Parathyroid adenoma (tissue), 2 donors: Measurements from ENCODE around the gene RC3H2.

Experiments
- H2AFZ ChIP-seq: fragments of 300-600 bp; sonication (generic); one replicate; pipeline ENCODE4 v1.7.0; 2017; ENCODE audit warnings: antibody characterized with exemption, mild to moderate bottlenecking
- H3K27ac ChIP-seq: fragments of 300-600 bp; sonication (generic); one replicate; pipeline ENCODE4 v1.7.0; 2017
- H3K27me3 ChIP-seq: fragments of 300-600 bp; sonication (generic); one replicate; pipeline ENCODE4 v1.7.0; 2017; ENCODE audit warnings: low read length; ENCODE audit not compliant: control insufficient read depth, insufficient read depth
- H3K36me3 ChIP-seq: fragments of 300-600 bp; sonication (generic); one replicate; pipeline ENCODE4 v1.7.0; 2017; ENCODE audit warnings: low read length; ENCODE audit not compliant: control insufficient read depth, insufficient read depth
- H3K4me1 ChIP-seq: fragments of 300-600 bp; sonication (generic); one replicate; pipeline ENCODE4 v1.7.0; 2017; ENCODE audit warnings: control low read depth
- H3K4me2 ChIP-seq: fragments of 300-600 bp; sonication (generic); one replicate; pipeline ENCODE4 v1.7.0; 2017; ENCODE audit warnings: low read length
- H3K4me3 ChIP-seq: fragments of 300-600 bp; sonication (generic); one replicate; pipeline ENCODE4 v1.7.0; 2017; ENCODE audit warnings: low read depth, low read length
- H3K79me2 ChIP-seq: fragments of 300-600 bp; sonication (generic); one replicate; pipeline ENCODE4 v1.7.0; 2017; ENCODE audit warnings: control low read depth
- H3K9ac ChIP-seq: fragments of 300-600 bp; sonication (generic); one replicate; pipeline ENCODE4 v1.7.0; 2017; ENCODE audit warnings: mild to moderate bottlenecking
- H3K9me3 ChIP-seq: fragments of 300-600 bp; sonication (generic); one replicate; pipeline ENCODE4 v1.7.0; 2017; ENCODE audit warnings: low read length; ENCODE audit not compliant: control insufficient read depth
- TF ChIP-seq, protein P1 (sequence below): fragments of 300-600 bp; sonication (generic); IDR thresholded peaks from one replicate; pipeline ENCODE4 v1.7.0; 2017; ENCODE audit warnings: antibody characterized with exemption, mild to moderate bottlenecking
- donor health status: primary hyperparathyroidism.

Gene RC3H2

DNA sequence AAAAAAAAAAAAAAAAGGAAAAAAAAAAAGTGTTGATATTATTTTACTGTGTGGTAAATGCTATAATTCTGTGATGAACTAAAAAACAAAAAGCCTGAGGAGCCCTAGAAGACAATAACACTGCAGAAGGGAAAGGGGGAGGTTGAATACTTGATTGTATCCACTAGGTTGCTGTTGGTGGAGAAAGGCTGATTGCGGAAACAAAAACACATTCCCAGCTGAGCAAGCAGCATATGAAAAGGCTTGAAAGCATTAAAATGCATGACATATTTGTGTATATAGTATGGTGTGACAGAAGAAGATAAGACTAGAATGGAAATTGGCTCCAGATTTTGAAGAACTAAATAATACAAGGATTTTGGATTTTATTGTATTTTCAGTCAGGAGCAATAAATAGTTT lies 44.5 kb upstream of the RC3H2 start:
- H2AFZ ChIP-seq: no peak overlapping the region
- peaks cover 33% of the 10 kb centered on the region for H3K79me2 ChIP-seq
- H3K4me1 ChIP-seq: no peaks in the 10 kb centered on the region
- no peaks in the 10 kb centered on the region for H3K36me3 ChIP-seq
- no peak overlapping the region for H3K4me3 ChIP-seq
- H3K9me3 ChIP-seq: no peaks in the 10 kb centered on the region
- H3K9ac ChIP-seq: no peak overlapping the region
- H3K4me2 ChIP-seq: no peak overlapping the region
- TF ChIP-seq, protein P1, sequence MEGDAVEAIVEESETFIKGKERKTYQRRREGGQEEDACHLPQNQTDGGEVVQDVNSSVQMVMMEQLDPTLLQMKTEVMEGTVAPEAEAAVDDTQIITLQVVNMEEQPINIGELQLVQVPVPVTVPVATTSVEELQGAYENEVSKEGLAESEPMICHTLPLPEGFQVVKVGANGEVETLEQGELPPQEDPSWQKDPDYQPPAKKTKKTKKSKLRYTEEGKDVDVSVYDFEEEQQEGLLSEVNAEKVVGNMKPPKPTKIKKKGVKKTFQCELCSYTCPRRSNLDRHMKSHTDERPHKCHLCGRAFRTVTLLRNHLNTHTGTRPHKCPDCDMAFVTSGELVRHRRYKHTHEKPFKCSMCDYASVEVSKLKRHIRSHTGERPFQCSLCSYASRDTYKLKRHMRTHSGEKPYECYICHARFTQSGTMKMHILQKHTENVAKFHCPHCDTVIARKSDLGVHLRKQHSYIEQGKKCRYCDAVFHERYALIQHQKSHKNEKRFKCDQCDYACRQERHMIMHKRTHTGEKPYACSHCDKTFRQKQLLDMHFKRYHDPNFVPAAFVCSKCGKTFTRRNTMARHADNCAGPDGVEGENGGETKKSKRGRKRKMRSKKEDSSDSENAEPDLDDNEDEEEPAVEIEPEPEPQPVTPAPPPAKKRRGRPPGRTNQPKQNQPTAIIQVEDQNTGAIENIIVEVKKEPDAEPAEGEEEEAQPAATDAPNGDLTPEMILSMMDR: no peak
- no peak overlapping the region for H3K27ac ChIP-seq
- no peaks in the 10 kb centered on the region for H3K27me3 ChIP-seq

DNA sequence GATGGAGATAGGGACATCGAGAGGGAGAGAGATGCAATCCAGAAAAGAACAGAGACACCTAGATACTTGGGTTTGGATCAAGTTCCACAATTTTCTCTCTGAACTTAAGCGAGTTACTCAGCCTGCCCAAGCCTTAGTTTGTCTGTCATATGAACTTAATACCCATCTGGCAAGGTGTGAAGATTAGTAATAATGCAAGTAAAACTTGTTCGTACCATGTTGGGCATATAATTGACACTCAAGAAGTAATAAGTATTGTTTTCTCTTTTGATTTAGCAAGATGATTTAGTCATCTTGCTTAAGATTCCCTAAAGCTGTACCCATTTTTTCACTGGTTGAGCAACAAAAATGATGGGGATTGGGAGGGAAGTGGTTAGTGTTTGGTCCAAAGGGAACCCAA lies 43.2 kb upstream of the RC3H2 start:
- H3K27ac ChIP-seq: no peak overlapping the region
- H3K27me3 ChIP-seq: no peaks in the 10 kb centered on the region
- TF ChIP-seq, protein P1: no peak

DNA sequence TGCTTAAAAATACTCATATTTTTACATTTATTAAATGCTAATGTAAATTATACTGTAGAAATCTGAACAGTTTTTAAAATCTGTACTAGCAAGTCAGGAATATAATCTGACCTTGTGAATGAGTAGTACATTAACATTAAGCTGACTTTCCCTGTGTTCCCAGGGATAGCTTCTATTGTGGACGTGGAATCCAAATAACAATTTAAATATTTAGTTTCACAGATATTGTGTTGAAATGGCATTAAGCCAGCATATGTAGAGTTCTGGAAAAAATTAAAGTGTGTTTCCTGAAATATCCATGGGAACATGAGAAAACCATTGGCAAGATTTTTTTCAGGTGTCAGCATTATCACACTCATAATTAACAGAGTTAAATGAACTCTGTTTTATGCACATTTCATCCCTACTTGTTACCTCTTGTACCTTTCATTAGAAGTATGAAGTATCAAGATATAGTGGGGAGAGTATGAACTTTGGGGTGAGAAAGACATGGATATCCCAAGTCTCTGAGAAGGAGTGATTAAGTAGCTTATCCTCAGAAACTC lies 41.4 kb upstream of the RC3H2 start:
- H3K27me3 ChIP-seq: no peaks in the 10 kb centered on the region
- H3K4me2 ChIP-seq: no peak overlapping the region
- H3K4me1 ChIP-seq: no peaks in the 10 kb centered on the region
- no peak overlapping the region for H3K27ac ChIP-seq
- H3K79me2 ChIP-seq: peaks cover 29% of the 10 kb centered on the region
- no peaks in the 10 kb centered on the region for H3K36me3 ChIP-seq
- no peak overlapping the region for H3K4me3 ChIP-seq
- no peak overlapping the region for H3K9ac ChIP-seq
- H3K9me3 ChIP-seq: no peaks in the 10 kb centered on the region
- TF ChIP-seq, protein P1: no peak
- H2AFZ ChIP-seq: no peak overlapping the region

More for the DNA sequence above, 43.2 kb upstream of the RC3H2 start:
- Histone ChIP-seq H3K4me3 (no peak overlapping the region), H3K9me3 (no peaks in the 10 kb centered on the region), H3K36me3 (no peaks in the 10 kb centered on the region), H3K4me2 (no peak overlapping the region), H3K79me2 (peaks cover 30% of the 10 kb centered on the region), H2AFZ (no peak overlapping the region), H3K9ac (no peak overlapping the region), H3K4me1 (no peaks in the 10 kb centered on the region)

DNA sequence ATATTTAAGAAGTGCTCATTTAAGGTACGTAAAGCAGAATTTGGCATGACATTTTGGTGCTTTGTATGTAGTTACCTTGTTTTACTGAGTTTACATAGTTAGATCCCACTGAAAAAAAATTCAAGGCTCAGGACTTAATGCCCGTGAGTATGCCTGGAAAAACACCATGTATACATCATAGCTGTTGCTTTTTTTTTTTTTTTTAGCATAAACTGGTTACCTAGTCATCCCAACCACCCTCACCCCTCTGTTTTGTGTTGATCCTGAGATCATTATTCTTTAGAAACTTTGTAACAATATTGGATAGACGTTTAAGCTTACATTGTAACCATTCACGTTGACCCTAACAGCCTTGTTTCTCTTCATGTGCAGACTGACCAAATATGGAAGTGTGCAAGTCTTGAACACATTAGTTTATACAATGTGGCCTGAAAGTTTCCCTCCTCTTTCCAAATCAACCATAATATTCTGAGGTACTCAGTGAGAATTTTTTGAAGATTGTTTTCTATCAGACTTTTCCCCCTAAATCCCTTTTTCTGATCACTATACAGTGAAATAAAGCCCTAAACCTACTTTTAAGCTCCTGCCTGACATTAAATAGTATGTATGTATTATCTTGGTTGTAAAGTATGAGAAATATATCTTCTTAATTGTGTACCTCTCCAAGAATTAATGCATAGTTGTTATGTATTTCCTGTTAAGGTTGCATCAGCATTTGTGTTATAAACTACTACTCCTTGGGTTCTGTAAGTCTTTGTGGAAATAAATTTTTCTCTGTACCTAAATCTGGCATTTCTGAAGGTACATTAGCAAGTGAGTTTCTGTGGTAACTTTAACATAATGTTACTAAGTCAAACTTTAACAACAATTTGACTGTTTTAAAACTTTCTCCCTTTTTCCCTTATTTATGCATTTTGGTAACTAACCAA lies 40.1 kb upstream of the RC3H2 start:
- Histone ChIP-seq H3K4me3 (no peak overlapping the region), H3K27ac (no peak overlapping the region), H3K9ac (no peak overlapping the region), H3K9me3 (no peaks in the 10 kb centered on the region), H2AFZ (no peak overlapping the region), H3K4me1 (peaks cover 3% of the 10 kb centered on the region), H3K4me2 (no peak overlapping the region), H3K27me3 (no peaks in the 10 kb centered on the region), H3K79me2 (peaks cover 29% of the 10 kb centered on the region), H3K36me3 (no peaks in the 10 kb centered on the region)
- TF ChIP-seq, protein P1: no peak
